Heart left ventricle (tissue), 16 donors: ENCODE measurements around the gene FARP1. TPM values are rescaled to one million over a fixed set of nuclear protein-coding genes. Genes with fewer than 3 reads are reported as not detected.

Experiments used
- ATAC-seq, 4 donors: fragments of 200-7000 bp; cut with Tn5 transposase; one replicate each; pipeline ENCODE4 v1.9.1; 2020 to 2022; ENCODE audit warnings: moderate library complexity in 4 of 4, mild to moderate bottlenecking in 3 of 4, moderate number of reproducible peaks in 1 of 4
- DNase-seq, 5 donors: peaks; one replicate each; pipeline ENCODE4 v3.0.0-alpha.2; 2020
- H3K27ac ChIP-seq, 12 donors: fragments of 200-600 bp; sonication (generic) in 4 of 12; one replicate each; pipeline versions ENCODE4 v1.5.0 to v1.8.0; 2016 to 2022; ENCODE audit warnings: mild to moderate bottlenecking in 2 of 12
- H3K27me3 ChIP-seq, 9 donors: fragments of 200-600 bp; sonication (generic) in 2 of 9; one replicate each; pipeline versions ENCODE4 v1.5.1 to v1.8.0; 2016 to 2022; ENCODE audit warnings: mild to moderate bottlenecking in 3 of 9
- H3K36me3 ChIP-seq, 9 donors: fragments of 200-600 bp; sonication (generic) in 2 of 9; one replicate each; pipeline versions ENCODE4 v1.5.0 to v1.8.0; 2018 to 2022; ENCODE audit warnings: mild to moderate bottlenecking in 2 of 9
- H3K4me1 ChIP-seq, 12 donors: fragments of 200-600 bp; sonication (generic) in 4 of 12; one replicate each; pipeline versions ENCODE4 v1.5.0 to v1.8.0; 2016 to 2022; ENCODE audit warnings: mild to moderate bottlenecking in 3 of 12
- H3K4me3 ChIP-seq, 12 donors: fragments of 200-600 bp; sonication (generic) in 4 of 12; one replicate each; pipeline versions ENCODE4 v1.5.0 to v1.8.0; 2017 to 2022; ENCODE audit warnings: mild to moderate bottlenecking in 9 of 12, moderate library complexity in 4 of 12
- H3K9me3 ChIP-seq, 12 donors: fragments of 200-600 bp; sonication (generic) in 4 of 12; one replicate each; pipeline versions ENCODE4 v1.5.0 to v1.8.0; 2016 to 2022; ENCODE audit warnings: mild to moderate bottlenecking in 1 of 12
- CTCF ChIP-seq, 12 donors: fragments of 200-600 bp; sonication (generic) in 4 of 12; IDR thresholded peaks; one replicate each; pipeline versions ENCODE4 v1.5.0 to v1.8.0; 2018 to 2022; ENCODE audit warnings: antibody characterized with exemption in 12 of 12, mild to moderate bottlenecking in 5 of 12
- POLR2A ChIP-seq, 2 donors: fragments of 450-650 bp; IDR thresholded peaks; one replicate each; pipeline ENCODE4 v1.6.1; 2017; ENCODE audit warnings: antibody characterized with exemption in 2 of 2, mild to moderate bottlenecking in 2 of 2, moderate library complexity in 2 of 2
- WGBS, 4 donors: extraction: QIAGEN DNeasy Blood & Tissue Kit in 2 of 4; methylation state at CpG; one replicate each; pipeline versions ENCODE4 v1.1.5 to v1.1.7; 2013 to 2018; 5-methylcytosine and 5-hydroxymethylcytosine counted together
- intact Hi-C, 10 donors: fragments of 100-400 bp; cut with DNase I; formaldehyde crosslinking; loops; one replicate each; pipeline versions ENCODE4 v1.11.1 to v1.14.2; 2022
- polyA plus RNA-seq, 2 donors: library from polyadenylated mRNA; stranded (reverse); fragments of 200-250 nt; gene quantifications; one replicate each; pipeline ENCODE4 v1.2.3, GENCODE V29; 2013
- total RNA-seq, 9 donors: library from RNA; depleted of rRNA in 2 of 9; stranded (reverse); fragments of >200 nt in 2 of 9; fragmentation: NEBNext Ultra II Directional in 3 of 9; extraction: Animal tissue kit (Norgen Biotek cat#: 25700) in 3 of 9; gene quantifications; one replicate each; pipeline versions ENCODE4 v1.1.0 to v1.2.4, GENCODE V29; 2016 to 2023
- donor health status: ischemic (EF 13 %, LVEDD 7.1; RV severe dilation, severe dysfunction).
- donor health status: healthy with polysubstance abuse.
- donor health status: DM: no; HTN: yes; CAD: no.
- donor health status: DM: no; HTN: no; CAD: no.
- donor health status: ischemic (EF 25% LVEDD 6.9; RV normal size, moderate dysfunction).
- donor health status: ischemic (EF 25% LVEDD 5.7; RV mildly dilated, moderate dysfunction).
- donor health status: healthy.
- donor health status: DM: yes; HTN: yes; CAD: no.
- donor health status: ischemic (EF 35%, LVEDD 5.7; RV mildly dilated, moderate dysfunction).
- donor health status: nonischemic (EF 11% LVEDD 7.7; RV severe dilation, severe dysfunction).
- donor health status: DM: yes; HTN: yes; CAD: no.
- donor health status: PGD.
- donor health status: ischemic (EF 29% LVEDD 5.4; RV normal size, mild dysfunction).
- donor health status: nonischemic (EF 23%, LVEDD 6.1; RV moderate dilation, normal function).

The FARP1 gene
- total and polyA plus RNA-seq, 11 donors = 7.7 to 51.8 (median 22.3) TPM

- Histone ChIP-seq H3K4me1 (peaks cover 0 to 12% (median 0%) of the 10 kb centered on the region in 12 donors), H3K27me3 (no peaks in the 10 kb centered on the region), H3K4me3 (no peak overlapping the region), H3K9me3 (peaks cover 0 to 8% (median 0%) of the 10 kb centered on the region in 12 donors), H3K27ac (no peak overlapping the region), H3K36me3 (no peaks in the 10 kb centered on the region)
- no peak for TF ChIP-seq CTCF (IDR thresholded peaks at IDR 0.05)
- TF ChIP-seq POLR2A (IDR thresholded peaks at IDR 0.05) = no peak
- 53 to 98% (median 95%) methylated on average over 1 of the region's 1 CpG for WGBS, 4 donors
- DNase-seq = no peak
- intact Hi-C loops = no loop called here
- no peak for ATAC-seq
These were observed 91.5 kb downstream of the FARP1 start for GRCh38 chr13:98234348-98234747.

- 94 to 96% (median 95%) methylated on average over 6 of the region's 6 CpGs for WGBS, 4 donors
- Histone ChIP-seq H3K27ac (no peak overlapping the region), H3K36me3 (no peaks in the 10 kb centered on the region), H3K4me1 (peaks cover 0 to 12% (median 0%) of the 10 kb centered on the region in 12 donors), H3K27me3 (no peaks in the 10 kb centered on the region), H3K9me3 (no peaks in the 10 kb centered on the region), H3K4me3 (no peak overlapping the region)
- intact Hi-C loops = no loop called here
- ATAC-seq (no peak), DNase-seq (no peak)
- TF ChIP-seq POLR2A (IDR thresholded peaks at IDR 0.05) (no peak), CTCF (IDR thresholded peaks at IDR 0.05) (no peak)
These were observed 93.3 kb downstream of the FARP1 start for GRCh38 chr13:98236197-98236596.

GRCh38 chr13:98237331-98237730 lies 94.4 kb downstream of the FARP1 start:
- peaks cover 0 to 12% (median 0%) of the 10 kb centered on the region in 12 donors for H3K4me1 ChIP-seq
- DNase-seq (no peak), ATAC-seq (no peak)
- TF ChIP-seq POLR2A (IDR thresholded peaks at IDR 0.05) (no peak), CTCF (IDR thresholded peaks at IDR 0.05) (no peak)
- H3K27ac ChIP-seq = no peak overlapping the region
- no peaks in the 10 kb centered on the region for H3K36me3 ChIP-seq
- no peaks in the 10 kb centered on the region for H3K9me3 ChIP-seq
- H3K4me3 ChIP-seq = no peak overlapping the region
- intact Hi-C loops = no loop called here
- H3K27me3 ChIP-seq = no peaks in the 10 kb centered on the region
- WGBS, 4 donors = 92 to 95% (median 93%) methylated on average over 8 of the region's 8 CpGs

GRCh38 chr13:98239162-98240076 lies 96.5 kb downstream of the FARP1 start:
- Histone ChIP-seq H3K36me3 (no peaks in the 10 kb centered on the region), H3K4me3 (no peak overlapping the region), H3K27me3 (no peaks in the 10 kb centered on the region), H3K9me3 (no peaks in the 10 kb centered on the region), H3K27ac (no peak overlapping the region), H3K4me1 (no peaks in the 10 kb centered on the region)
- DNase-seq (no peak), ATAC-seq (no peak)
- WGBS, 4 donors = 90 to 94% (median 92%) methylated on average over 13 to 14 of the region's 14 CpGs
- no peak for TF ChIP-seq POLR2A (IDR thresholded peaks at IDR 0.05)
- TF ChIP-seq CTCF (IDR thresholded peaks at IDR 0.05) = no peak
- intact Hi-C loops = no loop called here
